MCF 10A (cell line): ENCODE data around the gene CDKN2C. TPM values are rescaled to one million over a fixed set of nuclear protein-coding genes. Genes with fewer than 3 reads are reported as not detected.
"Not testable (repeated sequence)": the region's sequence is repeated elsewhere in the genome, so short reads cannot be mapped to it uniquely, and the experiment has no call there.

Experiments
- BruUV-seq: library from RNA; stranded (reverse); fragments of 400-500 nt; replicated peaks from 2 replicates; lab custom pipeline; 2021; lab: Mats Ljungman, UMichigan
- CTCF ChIA-PET: fragments of 300-600 bp; sonication (Branson Sonifier 250); formaldehyde crosslinking; extraction: SDS; loops from one replicate; lab custom pipeline; 2021; ENCODE audit warnings: antibody characterized with exemption, inconsistent platforms; lab: Yijun Ruan, JAX
- POLR2A ChIA-PET: fragments of 300-600, 350-650 bp; sonication (Branson Sonifier 250); formaldehyde crosslinking; extraction: SDS; loops from one replicate; lab custom pipeline; 2020; ENCODE audit warnings: antibody characterized with exemption, inconsistent platforms; lab: Yijun Ruan, JAX
- DNase-seq: peaks from one replicate; pipeline ENCODE4 v3.0.0-alpha.2; 2018; ENCODE audit not compliant: unreplicated experiment
- H3K27ac Mint-ChIP-seq: one replicate; pipeline ENCODE4 v1.8.0; 2022; ENCODE audit warnings: mild to moderate bottlenecking, low read depth, mixed read lengths; ENCODE audit not compliant: unreplicated experiment
- H3K27me3 Mint-ChIP-seq: one replicate; pipeline ENCODE4 v1.8.0; 2022; ENCODE audit warnings: mixed read lengths; ENCODE audit not compliant: insufficient read depth, unreplicated experiment
- H3K36me3 Mint-ChIP-seq: one replicate; pipeline ENCODE4 v1.8.0; 2022; ENCODE audit warnings: mild to moderate bottlenecking, moderate library complexity, mixed read lengths; ENCODE audit not compliant: insufficient read depth, unreplicated experiment
- H3K4me1 Mint-ChIP-seq: one replicate; pipeline ENCODE4 v1.8.0; 2022; ENCODE audit warnings: mixed read lengths; ENCODE audit not compliant: insufficient read depth, unreplicated experiment
- H3K4me3 Mint-ChIP-seq: one replicate; pipeline ENCODE4 v1.8.0; 2022; ENCODE audit warnings: mild to moderate bottlenecking, moderate library complexity, mixed read lengths; ENCODE audit not compliant: unreplicated experiment
- H3K9me3 Mint-ChIP-seq: one replicate; pipeline ENCODE4 v1.8.0; 2022; ENCODE audit warnings: mixed read lengths; ENCODE audit not compliant: unreplicated experiment
- CTCF ChIP-seq: fragments of 200-600 bp; IDR thresholded peaks from one replicate; pipeline ENCODE4 v1.8.0; 2022; ENCODE audit warnings: antibody characterized with exemption, mild to moderate bottlenecking; ENCODE audit not compliant: unreplicated experiment
- intact Hi-C: fragments of 100-400 bp; cut with micrococcal nuclease; formaldehyde crosslinking; loops from 2 replicates; pipeline ENCODE4 v1.14.1; 2022
- total RNA-seq: library from RNA; stranded (reverse); gene quantifications from 2 replicates; pipeline ENCODE4 v1.2.3, GENCODE V29; 2022

The CDKN2C gene
- total RNA-seq, 1 experiment from 2014 or later, result 2.7 TPM

GRCh38 chr1:50993645-50994044, 23.6 kb downstream of the CDKN2C start:
- ChIA-PET POLR2A (no interaction called here), CTCF (no interaction called here)
- no peak for TF ChIP-seq CTCF
- Mint-ChIP-seq H3K36me3 (no peaks in the 10 kb centered on the region), H3K27ac (no peak overlapping the region), H3K27me3 (no peaks in the 10 kb centered on the region), H3K4me3 (no peak overlapping the region), H3K9me3 (no peaks in the 10 kb centered on the region), H3K4me1 (no peaks in the 10 kb centered on the region)
- no TSS peak for BruUV-seq
- intact Hi-C loops, result no loop called here
- DNase-seq, result no peak

GRCh38 chr1:50994997-50995396, 25.0 kb downstream of the CDKN2C start:
- DNase-seq, result no peak
- no peak overlapping the region for H3K4me3 Mint-ChIP-seq
- H3K9me3 Mint-ChIP-seq, result no peaks in the 10 kb centered on the region
- no peak for TF ChIP-seq CTCF
- BruUV-seq, result no TSS peak
- no peaks in the 10 kb centered on the region for H3K27me3 Mint-ChIP-seq
- H3K27ac Mint-ChIP-seq, result no peak overlapping the region
- no peaks in the 10 kb centered on the region for H3K36me3 Mint-ChIP-seq
- no peaks in the 10 kb centered on the region for H3K4me1 Mint-ChIP-seq
- ChIA-PET CTCF (no interaction called here), POLR2A (interaction anchor here (1.1 kb wide), 1 partner anchor 9 kb away, joined by 4 read pairs; no protein-coding TSS in a partner anchor)
- intact Hi-C loops, result no loop called here

GRCh38 chr1:50995651-50996050, 25.6 kb downstream of the CDKN2C start:
- H3K4me3 Mint-ChIP-seq, result no peak overlapping the region
- no peaks in the 10 kb centered on the region for H3K4me1 Mint-ChIP-seq
- H3K36me3 Mint-ChIP-seq, result no peaks in the 10 kb centered on the region
- CTCF ChIA-PET, result interaction anchor here (0.6 kb wide), 1 partner anchor 37 kb away, joined by 3 read pairs; no protein-coding TSS in a partner anchor
- intact Hi-C loops, result no loop called here
- DNase-seq, result no peak
- H3K9me3 Mint-ChIP-seq, result no peaks in the 10 kb centered on the region
- POLR2A ChIA-PET, result interaction anchor here (1.1 kb wide), 1 partner anchor 9 kb away, joined by 4 read pairs; no protein-coding TSS in a partner anchor
- H3K27me3 Mint-ChIP-seq, result no peaks in the 10 kb centered on the region
- TF ChIP-seq CTCF, result no peak
- BruUV-seq, result no TSS peak
- no peak overlapping the region for H3K27ac Mint-ChIP-seq

- intact Hi-C loops, result no loop called here
- H3K4me1 Mint-ChIP-seq, result no peaks in the 10 kb centered on the region
- H3K27me3 Mint-ChIP-seq, result no peaks in the 10 kb centered on the region
- no peak overlapping the region for H3K27ac Mint-ChIP-seq
- no TSS peak for BruUV-seq
- CTCF ChIA-PET, result interaction anchor here (0.6 kb wide), 1 partner anchor 38 kb away, joined by 3 read pairs; no protein-coding TSS in a partner anchor
- no peak for TF ChIP-seq CTCF
- POLR2A ChIA-PET, result no interaction called here
- no peaks in the 10 kb centered on the region for H3K9me3 Mint-ChIP-seq
- no peaks in the 10 kb centered on the region for H3K36me3 Mint-ChIP-seq
- H3K4me3 Mint-ChIP-seq, result no peak overlapping the region
- DNase-seq, result no peak
Measured at GRCh38 chr1:50996083-50996482, 26.0 kb downstream of the CDKN2C start.

- H3K27ac Mint-ChIP-seq, H3K36me3 Mint-ChIP-seq, CTCF ChIA-PET, POLR2A ChIA-PET, BruUV-seq, intact Hi-C loops, H3K4me3 Mint-ChIP-seq, H3K9me3 Mint-ChIP-seq, DNase-seq, H3K4me1 Mint-ChIP-seq, H3K27me3 Mint-ChIP-seq: not testable (repeated sequence)
Measured at GRCh38 chr1:50999375-50999774, 29.3 kb downstream of the CDKN2C start.
